Measurements from ENCODE around the gene ANO3.

- TF ChIP-seq POLR2A (IDR thresholded peaks at IDR 0.05) (no peak), CTCF (IDR thresholded peaks at IDR 0.05) (no peak), POLR2AphosphoS5 (IDR thresholded peaks at IDR 0.05) (no peak), EP300 (IDR thresholded peaks at IDR 0.05) (no peak)
Measured at GRCh38 chr11:26324270-26324669, 7.7 kb upstream of the ANO3 start.

Data from stomach (tissue), 4 donors.